HG02870 (cell line): ENCODE measurements around the gene CACNA2D1.

Experiments used
- ATAC-seq: cut with Tn5 transposase; IDR thresholded peaks from one replicate; pipeline ENCODE4 v1.9.1; 2021; ENCODE audit warnings: mild to moderate bottlenecking, moderate library complexity; ENCODE audit not compliant: unreplicated experiment

The CACNA2D1 gene

DNA sequence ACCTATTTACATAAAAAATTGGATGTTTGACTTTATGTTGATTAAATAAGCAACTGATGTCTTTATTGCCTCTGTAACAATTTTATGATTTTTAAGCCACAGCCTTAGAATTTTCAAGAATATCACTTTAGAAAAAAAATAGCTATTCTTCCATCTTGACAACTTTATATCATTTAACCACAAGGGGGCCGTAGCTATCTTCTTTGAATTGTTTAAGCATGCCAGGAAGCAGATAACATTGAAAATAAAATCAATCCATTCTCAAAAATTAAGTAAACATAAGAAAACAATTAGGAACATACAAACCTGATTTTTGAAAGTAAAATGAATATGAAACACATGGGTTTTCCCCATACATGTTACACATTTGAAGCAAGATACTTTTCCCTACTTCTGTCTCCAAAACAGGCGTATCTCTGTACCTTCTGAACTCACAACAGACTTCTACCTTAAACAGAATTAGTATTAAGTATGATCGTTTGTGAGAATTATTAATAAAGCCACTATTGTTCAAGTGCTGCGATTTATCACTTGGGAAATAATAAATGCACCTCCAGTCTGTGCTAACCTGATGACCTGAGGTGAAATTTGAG lies 209.0 kb downstream of the CACNA2D1 start:
- ATAC-seq = no peak

DNA sequence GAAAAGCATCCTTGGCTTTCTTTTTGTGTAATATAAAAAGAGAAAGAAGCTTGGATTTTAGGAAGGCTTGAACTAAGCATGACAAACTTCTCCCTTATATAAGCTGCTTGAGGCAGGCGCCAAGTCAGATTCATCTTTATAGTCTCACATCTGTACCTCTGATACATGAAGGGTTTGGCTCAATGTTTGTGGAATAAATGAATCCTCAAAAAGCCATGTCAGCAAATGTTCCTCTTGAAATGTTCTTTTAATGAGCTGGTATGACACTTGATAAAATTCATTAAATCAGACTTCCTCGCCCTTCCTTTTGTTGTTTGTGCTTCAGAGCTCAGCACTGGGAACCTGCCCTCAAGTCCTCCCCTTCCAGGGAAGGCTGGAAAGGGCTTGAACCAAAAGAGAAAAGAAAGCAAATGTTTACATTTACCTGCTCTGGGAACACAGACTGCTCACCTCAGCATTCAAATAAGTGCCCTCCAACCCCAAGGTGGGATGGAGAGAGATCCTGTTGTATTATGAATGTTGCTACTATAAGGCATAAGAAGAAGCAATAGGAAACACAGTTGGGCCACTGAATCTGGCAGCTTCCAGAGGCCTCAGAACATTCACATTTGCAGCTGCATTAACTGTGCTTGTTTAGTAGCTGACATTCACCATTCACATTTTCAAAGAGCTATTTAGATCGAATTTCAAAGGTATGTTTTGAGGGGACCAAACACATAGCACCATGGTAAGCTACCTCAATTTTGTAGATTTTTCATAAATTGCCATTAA lies 212.6 kb downstream of the CACNA2D1 start:
- ATAC-seq = no peak

- no peak for ATAC-seq
Measured at GRCh38 chr7:82229164-82229563, 214.4 kb downstream of the CACNA2D1 start.

- ATAC-seq = no peak
Measured at GRCh38 chr7:82226191-82226590, 217.4 kb downstream of the CACNA2D1 start.

DNA sequence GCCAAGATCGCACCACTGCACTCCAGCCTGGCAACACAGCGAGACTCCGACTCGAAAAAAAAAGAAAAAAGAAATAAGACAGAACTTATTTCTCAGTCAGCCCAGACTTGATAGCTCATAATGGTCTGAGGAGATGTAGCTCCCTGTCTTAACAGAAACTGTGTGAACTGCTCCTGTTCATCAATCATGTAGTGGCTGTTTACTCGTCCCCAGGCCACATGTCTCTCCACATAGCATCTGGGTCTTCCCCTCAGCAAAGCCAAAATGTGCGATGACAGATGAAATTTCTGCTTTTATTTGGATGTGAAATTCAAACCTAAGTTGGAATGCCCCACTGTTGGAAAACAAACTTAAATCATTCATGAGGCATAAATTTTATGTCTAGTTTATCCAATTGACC lies 219.0 kb downstream of the CACNA2D1 start:
- no peak for ATAC-seq

GRCh38 chr7:82223580-82223979 lies 220.0 kb downstream of the CACNA2D1 start:
- ATAC-seq = no peak

DNA sequence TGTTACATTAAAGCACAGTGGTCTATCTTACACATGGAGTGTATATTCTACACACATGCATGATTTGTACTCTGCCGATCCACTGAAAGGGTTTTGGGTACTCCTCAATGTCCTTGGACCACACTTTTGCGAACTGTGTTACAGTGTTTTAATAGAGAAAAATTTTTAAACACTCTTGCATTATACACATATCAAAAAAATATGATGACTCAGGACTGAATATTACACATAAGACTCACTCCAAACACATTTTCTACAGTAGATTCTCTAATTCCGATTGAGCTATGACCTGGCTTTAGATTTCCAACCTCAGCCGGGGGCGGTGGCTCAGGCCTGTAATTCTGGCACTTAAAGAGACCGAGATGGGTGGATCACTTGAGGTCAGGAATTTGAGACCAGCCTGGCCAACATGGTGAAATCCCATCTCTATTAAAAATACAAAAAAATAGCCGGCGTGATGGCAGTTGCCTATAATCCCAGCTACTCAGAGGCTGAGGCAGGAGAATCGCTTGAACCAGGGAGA lies 222.4 kb downstream of the CACNA2D1 start:
- no peak for ATAC-seq

GRCh38 chr7:82212466-82212865 lies 231.1 kb downstream of the CACNA2D1 start:
- ATAC-seq = no peak

GRCh38 chr7:82211333-82211732 lies 232.2 kb downstream of the CACNA2D1 start:
- ATAC-seq = no peak

DNA sequence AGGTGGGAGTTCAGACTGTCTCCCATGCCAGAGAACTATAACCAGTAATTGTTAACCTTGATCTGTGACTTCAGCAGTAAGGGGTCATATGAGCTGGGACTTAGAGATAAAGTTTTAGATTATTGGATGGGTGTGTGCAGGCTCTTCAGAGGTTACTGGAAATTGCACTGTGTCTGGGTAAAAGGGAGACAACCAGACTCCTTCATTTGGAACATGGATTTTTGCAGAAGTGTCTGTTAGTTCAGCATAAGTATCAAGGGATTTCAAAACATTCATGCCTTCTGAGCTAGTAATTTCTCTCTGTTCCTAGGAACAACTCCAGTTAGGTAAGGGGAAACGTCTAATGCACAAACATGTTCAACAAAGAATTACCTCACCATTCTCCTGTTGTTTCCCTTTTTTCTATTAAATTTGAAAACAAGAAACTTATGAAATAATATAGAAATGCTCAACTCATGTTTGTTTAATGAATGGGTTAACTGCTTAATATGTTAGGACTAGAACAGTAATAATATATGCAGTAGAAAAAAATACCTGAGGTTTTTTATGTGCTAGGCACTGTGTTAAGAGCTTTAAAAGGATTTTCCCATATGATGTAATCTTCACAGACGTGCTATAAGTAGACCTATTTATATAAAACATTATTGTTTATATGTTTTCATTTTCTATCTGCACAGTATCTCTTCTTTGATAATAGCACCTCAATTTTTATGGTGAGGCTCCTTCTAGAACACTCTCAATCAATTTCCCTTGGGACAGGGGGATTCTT lies 233.0 kb downstream of the CACNA2D1 start:
- ATAC-seq = no peak

- ATAC-seq = no peak
Measured at GRCh38 chr7:82209179-82209747, 234.3 kb downstream of the CACNA2D1 start.

DNA sequence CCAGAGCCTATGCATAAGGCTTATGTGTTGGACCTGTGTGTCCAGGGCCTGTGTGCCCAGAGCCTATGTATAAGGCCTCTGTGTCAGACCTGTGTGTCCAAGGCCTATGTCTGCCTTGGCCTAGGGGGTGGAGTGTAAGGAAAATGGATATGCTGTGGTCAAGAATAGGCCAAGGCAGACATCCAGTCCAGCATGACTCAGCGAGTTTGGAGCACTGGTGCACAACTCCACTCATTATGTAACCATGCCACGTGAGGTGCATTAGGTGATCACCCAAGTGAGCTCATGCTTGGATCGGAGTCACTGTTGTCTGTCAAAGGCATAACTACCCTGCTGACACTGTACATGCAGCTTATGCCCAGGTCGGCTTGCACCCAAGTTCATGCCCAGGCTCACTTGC lies 238.9 kb downstream of the CACNA2D1 start:
- no peak for ATAC-seq

- ATAC-seq = no peak
Measured at GRCh38 chr7:82202965-82203364, 240.6 kb downstream of the CACNA2D1 start.

- ATAC-seq = no peak
Measured at GRCh38 chr7:82202107-82202506, 241.5 kb downstream of the CACNA2D1 start.

- no peak for ATAC-seq
Measured at GRCh38 chr7:82200601-82201000, 243.0 kb downstream of the CACNA2D1 start.

- ATAC-seq = no peak
Measured at GRCh38 chr7:82194016-82194643, 249.4 kb downstream of the CACNA2D1 start.

DNA sequence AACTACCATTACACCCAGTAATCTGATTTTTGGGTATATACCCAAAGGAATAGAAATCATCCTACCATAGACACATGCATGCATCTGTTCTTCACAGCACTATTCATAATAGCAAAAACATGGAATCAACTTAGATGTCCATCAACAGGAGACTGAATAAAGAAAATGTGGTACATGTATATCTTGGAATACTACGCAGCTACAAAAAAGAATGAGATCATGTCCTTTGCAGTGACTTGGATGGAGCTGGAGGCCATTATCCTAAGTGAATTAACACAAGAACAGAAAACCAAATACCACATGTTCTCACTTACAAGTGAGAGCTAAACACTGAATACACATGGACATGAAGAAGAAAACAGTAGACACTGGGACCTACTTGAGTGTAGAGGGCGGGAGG lies 254.9 kb downstream of the CACNA2D1 start:
- no peak for ATAC-seq

DNA sequence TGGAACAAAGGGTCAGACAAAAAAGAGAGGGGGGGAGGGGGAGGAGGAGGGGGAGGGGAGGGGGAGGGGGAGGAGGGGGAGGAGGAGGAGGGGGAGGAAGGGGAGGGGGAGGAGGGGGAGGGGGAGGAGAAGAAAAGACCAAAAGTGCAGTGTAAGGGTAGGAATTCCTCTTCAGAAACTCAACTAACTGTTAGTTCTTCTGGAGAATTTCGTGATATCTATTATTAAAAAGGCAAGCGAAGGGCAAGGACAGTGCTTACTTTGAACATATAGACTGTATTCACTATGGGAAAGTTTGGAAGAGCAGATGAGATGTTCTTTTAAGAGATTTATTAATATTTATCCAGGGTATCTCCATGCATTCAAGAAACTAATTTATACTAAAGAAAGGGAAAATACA lies 258.1 kb downstream of the CACNA2D1 start:
- no peak for ATAC-seq

- ATAC-seq = no peak
Measured at GRCh38 chr7:82183634-82184033, 259.9 kb downstream of the CACNA2D1 start.

DNA sequence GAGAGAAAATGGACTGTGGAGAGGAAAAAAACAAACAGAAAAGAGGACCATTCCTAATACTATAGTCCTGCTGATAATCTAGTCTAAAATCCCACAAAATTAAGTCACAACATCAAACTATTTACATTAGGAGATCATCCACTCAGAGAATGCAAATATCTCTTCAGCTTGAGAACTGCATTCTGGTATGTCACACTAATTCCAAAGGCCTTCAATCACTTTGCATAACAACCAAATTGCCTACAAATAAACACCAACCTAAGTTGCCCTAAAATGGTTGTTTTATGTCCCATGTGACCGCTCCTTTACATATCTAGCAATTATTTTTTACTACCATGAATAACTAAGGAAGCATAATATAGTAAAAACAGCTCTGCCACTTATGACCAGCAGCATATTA lies 264.3 kb downstream of the CACNA2D1 start:
- ATAC-seq = no peak

DNA sequence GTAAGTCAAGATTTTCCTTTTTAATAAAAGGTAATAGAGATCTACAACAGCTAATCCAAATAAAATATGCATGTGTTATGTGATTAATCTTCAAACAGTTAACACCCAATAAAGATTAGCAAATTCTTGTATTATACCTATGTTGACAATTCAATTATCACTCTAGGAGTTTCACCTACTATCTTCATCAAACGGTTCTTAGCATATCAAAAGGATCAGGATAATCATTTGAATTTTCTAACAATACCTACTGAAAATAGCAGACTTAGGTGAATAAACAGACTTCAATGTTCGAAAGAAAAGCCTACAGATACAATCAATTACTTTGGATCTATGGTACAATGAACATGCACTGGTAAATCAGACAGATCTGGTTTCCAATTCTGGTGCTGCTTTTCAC lies 268.3 kb downstream of the CACNA2D1 start:
- ATAC-seq = no peak
